CD14-positive monocyte (primary cell): ENCODE results near the gene KRTDAP. TPM values are rescaled to one million over a fixed set of nuclear protein-coding genes. Genes with fewer than 3 reads are reported as not detected.

Experiments used
- DNase-seq, 3 donors: peaks; one replicate each; pipeline ENCODE4 v3.0.0-alpha.2; 2011 to 2022
- H2AFZ ChIP-seq: 2 replicates; pipeline ENCODE4 v1.6.0; 2012; ENCODE audit warnings: mild to moderate bottlenecking, low read depth, low read length, inconsistent platforms; ENCODE audit not compliant: insufficient read depth, poor library complexity, severe bottlenecking
- H3K27ac ChIP-seq, 2 donors: 1 replicate in 1 of 2; 2 replicates in 1 of 2; pipeline ENCODE4 v1.5.1; 2012 to 2013; ENCODE audit warnings: low read length in 2 of 2, control low read depth in 1 of 2, inconsistent platforms in 1 of 2, low read depth in 1 of 2, mild to moderate bottlenecking in 1 of 2
- H3K27me3 ChIP-seq, 2 donors: one replicate each; pipeline versions ENCODE4 v1.6.0 to v1.6.1; 2011 to 2013; ENCODE audit warnings: low read length in 2 of 2; ENCODE audit not compliant: control insufficient read depth in 2 of 2, insufficient read depth in 2 of 2
- H3K36me3 ChIP-seq, 2 donors: replicated peaks in 1 of 2; 1 replicate in 1 of 2; 2 replicates in 1 of 2; pipeline versions ENCODE4 v1.5.1 to v1.6.1; 2012 to 2013; ENCODE audit warnings: low read length in 2 of 2, control low read depth in 1 of 2, inconsistent platforms in 1 of 2, mild to moderate bottlenecking in 1 of 2; ENCODE audit not compliant: insufficient read depth in 2 of 2, control insufficient read depth in 1 of 2
- H3K4me1 ChIP-seq, 2 donors: 1 replicate in 1 of 2; 2 replicates in 1 of 2; pipeline versions ENCODE4 v1.5.1 to v1.6.1; 2012 to 2013; ENCODE audit warnings: low read length in 2 of 2, control low read depth in 1 of 2, inconsistent platforms in 1 of 2, mild to moderate bottlenecking in 1 of 2, moderate library complexity in 1 of 2; ENCODE audit not compliant: insufficient read depth in 2 of 2, control insufficient read depth in 1 of 2
- H3K4me2 ChIP-seq: replicated peaks from 2 replicates; pipeline ENCODE3; 2012; ENCODE audit warnings: low read length, moderate library complexity, mild to moderate bottlenecking; ENCODE audit not compliant: poor library complexity, severe bottlenecking; ENCODE audit errors: extremely low read depth
- H3K4me3 ChIP-seq, 3 experiments: fragments of 200-600 bp in 1 of 3; sonication (generic) in 1 of 3; replicated peaks in 1 of 3; 1 replicate in 2 of 3; 2 replicates in 1 of 3; pipeline ENCODE4 v1.5.1; 2011 to 2013; ENCODE audit warnings: low read length in 3 of 3, mild to moderate bottlenecking in 3 of 3, control low read depth in 2 of 3, low read depth in 2 of 3, inconsistent platforms in 1 of 3, moderate library complexity in 1 of 3
- H3K79me2 ChIP-seq: 2 replicates; pipeline ENCODE4 v1.6.0; 2012; ENCODE audit warnings: mild to moderate bottlenecking, control low read depth, inconsistent platforms, low read length, moderate library complexity; ENCODE audit not compliant: insufficient read depth
- H3K9ac ChIP-seq: 2 replicates; pipeline ENCODE4 v1.6.0; 2017; ENCODE audit warnings: low read length, mild to moderate bottlenecking; ENCODE audit not compliant: insufficient read depth, poor library complexity, severe bottlenecking
- H3K9me3 ChIP-seq, 2 donors: replicated peaks in 1 of 2; 1 replicate in 1 of 2; 2 replicates in 1 of 2; pipeline versions ENCODE4 v1.5.1 to v1.6.1; 2012 to 2013; ENCODE audit warnings: low read length in 2 of 2, control low read depth in 1 of 2; ENCODE audit not compliant: control insufficient read depth in 1 of 2, insufficient read depth in 1 of 2
- H4K20me1 ChIP-seq: 2 replicates; pipeline ENCODE4 v1.6.0; 2012; ENCODE audit warnings: mild to moderate bottlenecking, low read length, control low read depth, moderate library complexity; ENCODE audit not compliant: insufficient read depth
- H3K27ac Mint-ChIP-seq, 7 donors: one replicate each; pipeline ENCODE4 v1.8.0; 2020; ENCODE audit warnings: mild to moderate bottlenecking in 7 of 7, mixed read lengths in 7 of 7, moderate library complexity in 6 of 7, inconsistent platforms in 2 of 7
- H3K27me3 Mint-ChIP-seq, 3 donors: one replicate each; pipeline ENCODE4 v1.8.0; 2021 to 2022; ENCODE audit warnings: low read depth in 3 of 3, mild to moderate bottlenecking in 3 of 3, mixed read lengths in 3 of 3, moderate library complexity in 3 of 3, inconsistent platforms in 1 of 3
- H3K36me3 Mint-ChIP-seq, 2 donors: one replicate each; pipeline ENCODE4 v1.8.0; 2020; ENCODE audit warnings: mixed read lengths in 2 of 2, inconsistent platforms in 1 of 2, mild to moderate bottlenecking in 1 of 2
- H3K4me1 Mint-ChIP-seq: one replicate; pipeline ENCODE4 v1.8.0; 2020; ENCODE audit warnings: mild to moderate bottlenecking, mixed read lengths
- H3K4me3 Mint-ChIP-seq, 2 donors: one replicate each; pipeline ENCODE4 v1.8.0; 2020; ENCODE audit warnings: mild to moderate bottlenecking in 2 of 2, mixed read lengths in 2 of 2, moderate library complexity in 1 of 2
- H3K9me3 Mint-ChIP-seq, 7 donors: one replicate each; pipeline ENCODE4 v1.8.0; 2020 to 2022; ENCODE audit warnings: mixed read lengths in 7 of 7, mild to moderate bottlenecking in 6 of 7, moderate library complexity in 6 of 7, inconsistent platforms in 2 of 7
- WGBS: methylation state at CpG from one replicate; pipeline ENCODE4 v1.1.5; 2013; ENCODE audit warnings: missing lambda C conversion rate; ENCODE audit not compliant: insufficient coverage; 5-methylcytosine and 5-hydroxymethylcytosine counted together
- intact Hi-C, 2 donors: fragments of 100-400 bp; cut with micrococcal nuclease; formaldehyde crosslinking; loops; one replicate each; pipeline versions ENCODE4 v1.15.0 to v1.15.1; 2023
- polyA plus RNA-seq, 3 donors: library from polyadenylated mRNA; depleted of rRNA in 1 of 3; unstranded in 2 of 3; stranded (reverse) in 1 of 3; fragments of 300-500 nt in 2 of 3; fragments of >200 nt in 1 of 3; fragmentation: Illumina TruSeq in 2 of 3; gene quantifications; 1 replicate in 2 of 3; 2 replicates in 1 of 3; pipeline ENCODE4 v1.2.3, GENCODE V29; 2012 to 2021
- TF ChIP-seq, protein P1 (sequence below): fragments of 200-600 bp; IDR thresholded peaks from one replicate; pipeline ENCODE4 v1.8.0; 2022; ENCODE audit warnings: antibody characterized with exemption, mild to moderate bottlenecking

KRTDAP gene
- polyA plus RNA-seq, 3 donors, result not detected

DNA sequence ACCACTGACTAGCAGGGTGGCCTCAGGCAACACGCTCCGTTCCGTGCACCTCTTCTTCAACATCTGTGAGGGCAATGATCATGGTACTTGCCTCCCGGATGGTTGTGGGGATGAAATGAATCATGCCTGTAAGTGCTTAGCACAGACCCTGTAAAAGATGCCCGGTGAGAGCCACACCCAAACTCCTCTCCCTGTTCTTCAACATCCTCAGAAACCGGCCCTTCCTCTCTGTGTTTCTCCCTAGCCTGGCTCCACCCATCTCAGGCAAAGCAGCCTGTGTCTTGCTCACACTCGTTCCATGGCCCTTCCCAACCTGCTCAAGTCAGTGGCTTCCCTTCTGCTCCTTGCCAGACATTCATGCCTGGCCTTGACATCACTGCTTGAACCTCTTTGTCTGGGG is 29.0 kb upstream of the KRTDAP start:
- Mint-ChIP-seq H3K4me1 (peaks cover 2% of the 10 kb centered on the region), H3K9me3 (peaks cover 0 to 2% (median 0%) of the 10 kb centered on the region in 7 donors), H3K36me3 (no peaks in the 10 kb centered on the region), H3K27me3 (peaks cover 3 to 7% (median 7%) of the 10 kb centered on the region in 3 donors), H3K27ac (peak overlapping the region in 1 of 7 donors; percentile 51), H3K4me3 (no peak overlapping the region)
- 27% methylated on average over 2 of the region's 7 CpGs for WGBS
- no peak overlapping the region for H3K9ac ChIP-seq
- H3K9me3 ChIP-seq, result no peaks in the 10 kb centered on the region
- H3K79me2 ChIP-seq, result no peaks in the 10 kb centered on the region
- H3K4me1 ChIP-seq, result no peaks in the 10 kb centered on the region
- no peak for DNase-seq
- H3K27ac ChIP-seq, result no peak overlapping the region
- TF ChIP-seq, protein P1, sequence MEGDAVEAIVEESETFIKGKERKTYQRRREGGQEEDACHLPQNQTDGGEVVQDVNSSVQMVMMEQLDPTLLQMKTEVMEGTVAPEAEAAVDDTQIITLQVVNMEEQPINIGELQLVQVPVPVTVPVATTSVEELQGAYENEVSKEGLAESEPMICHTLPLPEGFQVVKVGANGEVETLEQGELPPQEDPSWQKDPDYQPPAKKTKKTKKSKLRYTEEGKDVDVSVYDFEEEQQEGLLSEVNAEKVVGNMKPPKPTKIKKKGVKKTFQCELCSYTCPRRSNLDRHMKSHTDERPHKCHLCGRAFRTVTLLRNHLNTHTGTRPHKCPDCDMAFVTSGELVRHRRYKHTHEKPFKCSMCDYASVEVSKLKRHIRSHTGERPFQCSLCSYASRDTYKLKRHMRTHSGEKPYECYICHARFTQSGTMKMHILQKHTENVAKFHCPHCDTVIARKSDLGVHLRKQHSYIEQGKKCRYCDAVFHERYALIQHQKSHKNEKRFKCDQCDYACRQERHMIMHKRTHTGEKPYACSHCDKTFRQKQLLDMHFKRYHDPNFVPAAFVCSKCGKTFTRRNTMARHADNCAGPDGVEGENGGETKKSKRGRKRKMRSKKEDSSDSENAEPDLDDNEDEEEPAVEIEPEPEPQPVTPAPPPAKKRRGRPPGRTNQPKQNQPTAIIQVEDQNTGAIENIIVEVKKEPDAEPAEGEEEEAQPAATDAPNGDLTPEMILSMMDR, result no peak
- H2AFZ ChIP-seq, result no peak overlapping the region
- H3K4me3 ChIP-seq, result no peak overlapping the region
- no peaks in the 10 kb centered on the region for H3K36me3 ChIP-seq
- intact Hi-C loops, result no loop called here
- H3K4me2 ChIP-seq, result no peak overlapping the region
- H4K20me1 ChIP-seq, result no peaks in the 10 kb centered on the region
- H3K27me3 ChIP-seq, result no peaks in the 10 kb centered on the region

DNA sequence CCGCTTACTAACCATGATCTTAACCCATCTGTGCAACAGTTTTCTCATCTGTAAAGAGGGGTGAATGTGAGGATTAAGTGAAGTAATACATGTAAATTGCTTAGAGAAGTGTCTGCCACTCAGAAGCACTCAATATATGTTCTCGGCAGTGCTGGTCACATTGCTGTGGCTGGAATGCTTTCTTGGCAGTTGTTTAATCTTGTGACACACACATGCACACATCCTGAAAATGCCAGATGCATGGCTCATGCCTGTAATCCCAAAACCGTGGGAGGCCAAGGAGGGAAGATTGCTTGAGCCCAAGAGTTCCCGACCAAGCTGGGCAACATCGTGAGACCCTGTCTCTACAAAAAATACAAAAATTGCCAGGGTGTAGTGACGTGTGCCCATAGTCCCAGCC is 28.0 kb upstream of the KRTDAP start:
- Histone ChIP-seq H3K9ac (no peak overlapping the region), H3K4me2 (no peak overlapping the region), H3K4me1 (no peaks in the 10 kb centered on the region)

More for the DNA sequence above, 28.0 kb upstream of the KRTDAP start:
- no peak overlapping the region for H3K4me3 Mint-ChIP-seq
- no peak for DNase-seq
- peaks cover 7 to 16% (median 8%) of the 10 kb centered on the region in 3 donors for H3K27me3 Mint-ChIP-seq
- Histone ChIP-seq H3K9me3 (no peaks in the 10 kb centered on the region), H3K4me3 (no peak overlapping the region), H3K79me2 (no peaks in the 10 kb centered on the region), H2AFZ (no peak overlapping the region), H3K27ac (no peak overlapping the region), H3K36me3 (no peaks in the 10 kb centered on the region), H4K20me1 (no peaks in the 10 kb centered on the region), H3K27me3 (peaks cover 0 to 3% of the 10 kb centered on the region in 2 donors)
- 93% methylated on average over 4 of the region's 6 CpGs for WGBS
- TF ChIP-seq, protein P1, result no peak
- H3K9me3 Mint-ChIP-seq, result peaks cover 0 to 2% (median 0%) of the 10 kb centered on the region in 7 donors
- H3K4me1 Mint-ChIP-seq, result peaks cover 2% of the 10 kb centered on the region
- H3K36me3 Mint-ChIP-seq, result no peaks in the 10 kb centered on the region
- intact Hi-C loops, result no loop called here
- peak overlapping the region in 1 of 7 donors; percentile 33 for H3K27ac Mint-ChIP-seq
